PC-3 (cell line): ENCODE data around the gene DGCR6. TPM values are rescaled to one million over a fixed set of nuclear protein-coding genes. Genes with fewer than 3 reads are reported as not detected.
A peak's percentile ranks its signal among the peaks of the same experiment; 100 is the strongest.
"Not testable (repeated sequence)": the region's sequence is repeated elsewhere in the genome, so short reads cannot be mapped to it uniquely, and the experiment has no call there.

ENCODE experiments used
- ATAC-seq: fragments of 200-7000 bp; cut with Tn5 transposase; 2 replicates; pipeline ENCODE4 v1.9.1; 2020; ENCODE audit warnings: mild to moderate bottlenecking, moderate library complexity
- BruUV-seq: library from RNA; stranded (reverse); fragments of 400-500 nt; replicated peaks from 2 replicates; lab custom pipeline; 2021; lab: Mats Ljungman, UMichigan
- CTCF ChIA-PET: fragments of 300-600 bp; sonication (Branson Sonifier 250); formaldehyde crosslinking; loops from one replicate; lab custom pipeline; 2022; ENCODE audit warnings: antibody characterized with exemption; lab: Charles Lee
- POLR2A ChIA-PET: fragments of 300-600 bp; sonication (Branson Sonifier 250); formaldehyde crosslinking; loops from one replicate; lab custom pipeline; 2022; ENCODE audit warnings: antibody characterized with exemption; ENCODE audit not compliant: unreplicated experiment; lab: Charles Lee
- DNase-seq: peaks from one replicate; pipeline ENCODE4 v3.0.0-alpha.2; 2015
- H2AFZ ChIP-seq: fragments of 300-600 bp; sonication (generic); 2 replicates; pipeline ENCODE4 v1.6.0; 2016; ENCODE audit warnings: antibody characterized with exemption, low read length
- H3F3A ChIP-seq: fragments of 300-600 bp; sonication (generic); one replicate; pipeline ENCODE4 v1.6.0; 2017; ENCODE audit warnings: antibody characterized with exemption, low read length, control low read depth, mild to moderate bottlenecking; ENCODE audit not compliant: unreplicated experiment
- H3K27ac ChIP-seq: fragments of 300-600 bp; sonication (generic); 2 replicates; pipeline ENCODE4 v1.5.1; 2016; ENCODE audit warnings: mild to moderate bottlenecking, low read length
- H3K27me3 ChIP-seq: fragments of 300-600 bp; sonication (generic); 2 replicates; pipeline ENCODE4 v1.6.1; 2016; ENCODE audit warnings: low read length, mixed read lengths
- H3K36me3 ChIP-seq: fragments of 300-600 bp; sonication (generic); 2 replicates; pipeline ENCODE4 v1.6.1; 2016; ENCODE audit warnings: low read depth, mixed run types, low read length, mixed read lengths
- H3K4me1 ChIP-seq: fragments of 300-600 bp; sonication (generic); 2 replicates; pipeline ENCODE4 v1.5.1; 2016; ENCODE audit warnings: low read length; ENCODE audit not compliant: insufficient read depth
- H3K4me2 ChIP-seq: fragments of 300-600 bp; sonication (generic); 2 replicates; pipeline ENCODE4 v1.6.0; 2016; ENCODE audit warnings: low read length
- H3K4me3 ChIP-seq: fragments of 300-600 bp; sonication (generic); 2 replicates; pipeline ENCODE4 v1.5.1; 2016; ENCODE audit warnings: mild to moderate bottlenecking, low read length, mixed read lengths
- H3K79me2 ChIP-seq: fragments of 300-600 bp; sonication (generic); 2 replicates; pipeline ENCODE4 v1.6.1; 2017; ENCODE audit warnings: low read length, mixed read lengths
- H3K9ac ChIP-seq: fragments of 300-600 bp; sonication (generic); 2 replicates; pipeline ENCODE4 v1.6.0; 2016; ENCODE audit warnings: mild to moderate bottlenecking, low read length
- H3K9me2 ChIP-seq: fragments of 300-600 bp; sonication (generic); replicated peaks from 2 replicates; pipeline ENCODE4 v1.6.1; 2016; ENCODE audit warnings: mixed run types, low read length, mixed read lengths
- H3K9me3 ChIP-seq: fragments of 300-600 bp; sonication (generic); 2 replicates; pipeline ENCODE4 v1.6.1; 2016; ENCODE audit warnings: low read length, mixed read lengths
- H4K20me1 ChIP-seq: fragments of 300-600 bp; sonication (generic); 2 replicates; pipeline ENCODE4 v1.6.1; 2016; ENCODE audit warnings: low read length, mixed read lengths
- EZH2 ChIP-seq: fragments of 300-600 bp; sonication (generic); IDR thresholded peaks from one replicate; pipeline ENCODE4 v1.6.1; 2017; ENCODE audit warnings: antibody characterized with exemption, mild to moderate bottlenecking, low read length; ENCODE audit not compliant: unreplicated experiment
- EZH2phosphoT487 ChIP-seq: fragments of 300-600 bp; sonication (generic); IDR thresholded peaks from 2 replicates; pipeline ENCODE4 v1.6.1; 2018; ENCODE audit warnings: mild to moderate bottlenecking, antibody characterized with exemption, low read length, borderline replicate concordance
- intact Hi-C: fragments of 100-400 bp; cut with micrococcal nuclease; formaldehyde crosslinking; loops from 2 replicates; pipeline ENCODE4 v1.9.0; 2023
- total RNA-seq: library from RNA; depleted of rRNA; stranded (reverse); fragments of >200 nt; gene quantifications from 2 replicates; pipeline ENCODE4 v1.2.3, GENCODE V29; 2014
- TF ChIP-seq, protein P1 (sequence below): fragments of 300-600 bp; sonication (generic); conservative IDR thresholded peaks from 2 replicates; pipeline ENCODE4 v1.5.1; 2017; ENCODE audit warnings: antibody characterized with exemption, low read depth, mild to moderate bottlenecking, low read length

The DGCR6 gene
- total RNA-seq, 1 experiment from 2014 or later: 3.4 TPM

DNA sequence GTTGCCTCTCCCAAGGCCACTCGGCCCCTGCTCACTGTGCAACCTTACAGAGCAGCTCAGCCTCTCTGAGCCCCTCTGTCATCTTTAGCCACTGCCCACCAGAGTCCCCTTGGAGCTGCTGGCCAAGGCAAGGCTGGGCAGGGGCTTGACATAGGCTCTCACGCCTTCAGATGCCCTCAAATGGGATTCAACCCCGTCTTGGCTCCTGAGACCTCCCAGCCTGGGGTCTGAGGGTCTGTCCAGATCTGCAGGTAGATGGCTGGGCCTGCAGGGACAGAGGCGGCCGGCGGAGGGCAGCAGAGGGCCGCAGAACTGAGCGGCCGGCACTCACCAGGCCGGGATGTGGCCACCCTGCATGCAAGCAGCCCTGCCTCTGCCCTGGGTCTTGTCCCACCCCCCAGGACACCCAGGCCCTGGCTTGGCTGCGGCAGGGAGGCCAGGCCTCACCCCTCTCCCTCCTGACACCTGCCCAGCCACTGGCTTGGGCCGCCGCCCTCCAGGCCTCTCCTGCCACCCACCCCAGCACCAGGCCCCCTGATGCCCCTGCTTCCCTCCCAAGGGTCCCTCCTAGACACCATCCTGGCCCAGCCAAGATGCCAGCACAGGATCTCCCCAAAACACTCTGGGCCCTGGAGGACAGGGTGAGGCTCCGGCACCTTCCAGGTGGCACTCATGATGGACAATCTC is 48.3 kb downstream of the DGCR6 start:
- ATAC-seq: peak; percentile 92

DNA sequence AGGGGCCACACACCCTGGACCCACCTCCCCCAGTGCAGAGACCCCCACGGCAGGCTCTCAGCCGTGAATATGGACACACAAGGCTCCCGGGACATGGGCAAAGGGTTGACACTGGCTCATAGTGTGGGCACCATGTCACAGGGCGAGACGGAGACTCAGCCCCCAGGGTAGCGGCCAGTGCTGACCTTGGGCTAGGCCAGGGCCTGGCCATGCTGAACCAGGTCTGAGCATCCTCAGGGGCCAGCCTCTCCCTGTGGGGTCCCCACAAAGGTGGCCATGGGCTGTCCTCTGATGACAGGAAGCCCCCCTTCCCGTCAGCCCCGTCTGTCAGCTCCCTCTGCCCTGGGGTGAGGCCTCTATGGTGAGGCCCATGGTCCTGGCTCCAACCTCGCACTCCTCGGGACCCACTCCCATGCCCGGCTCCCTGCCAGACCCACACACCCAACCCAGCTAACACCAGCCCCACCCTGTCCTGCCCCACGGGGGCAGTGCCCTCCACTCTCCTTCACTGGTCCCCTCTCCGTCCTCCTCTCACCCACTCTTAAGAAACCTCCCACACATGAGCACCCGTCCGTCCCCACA is 49.0 kb downstream of the DGCR6 start:
- Histone ChIP-seq H3K9me3 (no peaks in the 10 kb centered on the region), H3K4me1 (no peaks in the 10 kb centered on the region), H3K9me2 (no peaks in the 10 kb centered on the region), H3K79me2 (no peaks in the 10 kb centered on the region), H3K27me3 (no peaks in the 10 kb centered on the region), H3K36me3 (no peaks in the 10 kb centered on the region), H3F3A (no peaks in the 10 kb centered on the region), H3K9ac (no peak overlapping the region), H3K4me3 (no peak overlapping the region), H2AFZ (no peak overlapping the region), H3K4me2 (no peak overlapping the region), H4K20me1 (no peaks in the 10 kb centered on the region), H3K27ac (no peak overlapping the region)
- ATAC-seq: no peak
- BruUV-seq: no TSS peak
- DNase-seq: no peak
- TF ChIP-seq, protein P1, sequence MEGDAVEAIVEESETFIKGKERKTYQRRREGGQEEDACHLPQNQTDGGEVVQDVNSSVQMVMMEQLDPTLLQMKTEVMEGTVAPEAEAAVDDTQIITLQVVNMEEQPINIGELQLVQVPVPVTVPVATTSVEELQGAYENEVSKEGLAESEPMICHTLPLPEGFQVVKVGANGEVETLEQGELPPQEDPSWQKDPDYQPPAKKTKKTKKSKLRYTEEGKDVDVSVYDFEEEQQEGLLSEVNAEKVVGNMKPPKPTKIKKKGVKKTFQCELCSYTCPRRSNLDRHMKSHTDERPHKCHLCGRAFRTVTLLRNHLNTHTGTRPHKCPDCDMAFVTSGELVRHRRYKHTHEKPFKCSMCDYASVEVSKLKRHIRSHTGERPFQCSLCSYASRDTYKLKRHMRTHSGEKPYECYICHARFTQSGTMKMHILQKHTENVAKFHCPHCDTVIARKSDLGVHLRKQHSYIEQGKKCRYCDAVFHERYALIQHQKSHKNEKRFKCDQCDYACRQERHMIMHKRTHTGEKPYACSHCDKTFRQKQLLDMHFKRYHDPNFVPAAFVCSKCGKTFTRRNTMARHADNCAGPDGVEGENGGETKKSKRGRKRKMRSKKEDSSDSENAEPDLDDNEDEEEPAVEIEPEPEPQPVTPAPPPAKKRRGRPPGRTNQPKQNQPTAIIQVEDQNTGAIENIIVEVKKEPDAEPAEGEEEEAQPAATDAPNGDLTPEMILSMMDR: no peak
- no peak for TF ChIP-seq EZH2
- TF ChIP-seq EZH2phosphoT487: no peak
- intact Hi-C loops: no loop called here
- ChIA-PET CTCF (no interaction called here), POLR2A (no interaction called here)

More for the DNA sequence above, 48.3 kb downstream of the DGCR6 start:
- H3K9ac ChIP-seq, H3F3A ChIP-seq, H3K36me3 ChIP-seq, H3K9me3 ChIP-seq, CTCF ChIA-PET, BruUV-seq, H4K20me1 ChIP-seq, H3K4me2 ChIP-seq, H3K4me1 ChIP-seq, H3K9me2 ChIP-seq, H3K27ac ChIP-seq, H2AFZ ChIP-seq, H3K4me3 ChIP-seq, H3K27me3 ChIP-seq, POLR2A ChIA-PET, intact Hi-C loops, H3K79me2 ChIP-seq: not testable (repeated sequence)
- TF ChIP-seq, protein P1: peak; percentile 61
- DNase-seq: peak; percentile 63

DNA sequence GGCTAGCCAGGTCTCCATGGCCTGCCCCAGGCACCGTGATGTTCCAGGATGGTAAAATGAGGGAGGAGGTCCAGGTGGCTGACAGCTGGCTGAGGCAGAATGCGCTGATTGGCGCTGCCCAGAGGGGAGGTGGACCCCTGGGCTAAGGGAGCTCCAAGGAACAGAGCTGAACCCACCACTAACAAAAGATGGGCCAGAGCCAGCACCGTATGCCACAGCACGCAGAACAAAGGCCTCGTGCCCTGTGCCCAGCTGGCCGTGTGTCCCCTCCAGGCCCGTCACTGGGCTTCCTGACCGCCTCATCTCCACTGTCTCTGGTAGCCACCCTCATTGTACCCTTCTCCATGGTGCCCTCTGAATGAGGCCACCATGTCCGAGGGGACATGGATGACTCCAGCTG is 49.6 kb downstream of the DGCR6 start:
- H3K79me2 ChIP-seq: no peaks in the 10 kb centered on the region
- H3F3A ChIP-seq: no peaks in the 10 kb centered on the region
- DNase-seq (no peak), ATAC-seq (no peak)
- no peak overlapping the region for H3K4me3 ChIP-seq
- no peak overlapping the region for H2AFZ ChIP-seq
- H3K36me3 ChIP-seq: no peaks in the 10 kb centered on the region
- H3K4me2 ChIP-seq: no peak overlapping the region
- H3K9me2 ChIP-seq: no peaks in the 10 kb centered on the region
- no peak overlapping the region for H3K9ac ChIP-seq
- ChIA-PET POLR2A (no interaction called here), CTCF (no interaction called here)
- no peak overlapping the region for H3K27ac ChIP-seq
- H3K27me3 ChIP-seq: no peaks in the 10 kb centered on the region
- no peak for TF ChIP-seq EZH2phosphoT487
- no peak for TF ChIP-seq EZH2
- TF ChIP-seq, protein P1: no peak
- no peaks in the 10 kb centered on the region for H3K4me1 ChIP-seq
- intact Hi-C loops: no loop called here
- H3K9me3 ChIP-seq: no peaks in the 10 kb centered on the region
- no peaks in the 10 kb centered on the region for H4K20me1 ChIP-seq
- no TSS peak for BruUV-seq

DNA sequence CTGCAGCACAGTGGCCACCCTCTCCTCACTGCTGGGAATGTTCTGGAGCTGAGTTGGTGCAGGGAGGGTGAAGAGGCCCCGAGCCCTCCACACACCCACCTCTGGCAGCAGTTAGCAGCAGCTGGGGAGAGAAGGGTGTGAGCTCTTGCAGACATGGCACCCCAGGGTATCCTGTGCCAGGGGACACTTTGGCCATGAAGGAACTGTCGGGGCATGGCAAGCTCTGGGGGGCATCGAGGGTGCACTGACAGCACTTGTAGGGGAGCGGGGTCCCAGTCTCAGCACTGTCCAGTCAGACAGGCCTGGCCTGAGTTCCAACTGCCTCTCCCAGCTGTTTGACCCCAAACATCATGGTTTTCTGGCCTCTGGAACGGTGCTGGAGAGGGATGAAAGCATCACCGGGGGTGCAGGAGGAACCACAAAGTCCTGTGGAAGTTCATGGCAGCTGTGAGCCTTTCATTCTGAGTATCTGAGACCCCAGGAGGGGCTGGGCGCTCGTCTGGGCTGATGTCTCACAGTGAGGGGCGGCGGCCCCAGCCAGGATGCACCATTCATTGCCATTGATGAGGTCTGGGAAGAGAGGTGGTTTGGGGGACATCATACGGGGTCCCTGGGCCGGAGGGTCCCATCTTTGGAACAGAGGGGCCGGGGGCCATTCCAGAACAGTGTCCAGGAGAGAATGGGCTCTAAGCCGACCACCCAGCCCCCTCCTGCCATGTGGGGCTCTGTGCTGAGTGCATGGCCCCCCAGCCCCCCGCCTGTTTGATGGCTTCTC is 50.2 kb downstream of the DGCR6 start:
- H3F3A ChIP-seq, H3K4me3 ChIP-seq, intact Hi-C loops, H4K20me1 ChIP-seq, H3K9ac ChIP-seq, H3K9me3 ChIP-seq, DNase-seq, BruUV-seq, H3K79me2 ChIP-seq, H2AFZ ChIP-seq, H3K9me2 ChIP-seq, CTCF ChIA-PET, H3K4me1 ChIP-seq, H3K27me3 ChIP-seq, ATAC-seq, POLR2A ChIA-PET, H3K27ac ChIP-seq, H3K36me3 ChIP-seq, H3K4me2 ChIP-seq: not testable (repeated sequence)
